Measurements from ENCODE around the gene WFS1. TPM values are rescaled to one million over a fixed set of nuclear protein-coding genes. Genes with fewer than 3 reads are reported as not detected.

The WFS1 gene
- total and polyA plus RNA-seq, 2 of the 13 experiments (the other 11 are each of a cell fraction or from before 2014, with no cell fraction given) = 39.1 to 42.2 TPM

GRCh38 chr4:6308899-6309643, 39.4 kb downstream of the WFS1 start (continued):
- TF ChIP-seq HMGXB3 (CRISPR knock-in tag; IDR thresholded peaks at IDR 0.05; ENCODE audit: borderline replicate concordance) = 0 out of 2 replicates have a peak, but pooled peaks have one; percentile 8
- peak; percentile 35; the same call in 1 of the 2 replicates for TF ChIP-seq ARID5B (CRISPR knock-in tag; IDR thresholded peaks at IDR 0.05)
- TF ChIP-seq ATF2 (CRISPR knock-in tag; IDR thresholded peaks at IDR 0.05) = 0 out of 2 replicates have a peak, but pooled peaks have one; percentile 24
- 0 out of 2 replicates have a peak, but pooled peaks have one; percentile 12 for TF ChIP-seq CREB3 (CRISPR knock-in tag; IDR thresholded peaks at IDR 0.05)
- TF ChIP-seq MXD4 (CRISPR knock-in tag; IDR thresholded peaks at IDR 0.05) = peak; percentile 58; the same call in 1 of the 2 replicates
- 0 out of 2 replicates have a peak, but pooled peaks have one; percentile 32 for TF ChIP-seq ZFP90 (CRISPR knock-in tag; IDR thresholded peaks at IDR 0.05; ENCODE audit: borderline replicate concordance)
- peak; percentile 71 for TF ChIP-seq MAX (IDR thresholded peaks at IDR 0.05)
- TF ChIP-seq ZMYM4 (CRISPR knock-in tag; IDR thresholded peaks at IDR 0.05) = peak; percentile 91
- TF ChIP-seq ZIK1 (CRISPR knock-in tag; IDR thresholded peaks at IDR 0.05; ENCODE audit: borderline replicate concordance, low read depth) = 0 out of 2 replicates have a peak, but pooled peaks have one; percentile 41
- TF ChIP-seq TBX2 (CRISPR knock-in tag; IDR thresholded peaks at IDR 0.05; ENCODE audit: borderline replicate concordance) = peak; percentile 35; the same call in 1 of the 2 replicates
- TF ChIP-seq ZSCAN12 (CRISPR knock-in tag; IDR thresholded peaks at IDR 0.05) = 0 out of 2 replicates have a peak, but pooled peaks have one; percentile 11
- TF ChIP-seq ZNF788 (CRISPR knock-in tag; IDR thresholded peaks at IDR 0.05; ENCODE audit: borderline replicate concordance) = peak; percentile 59; the same call in 1 of the 2 replicates
- 0 out of 2 replicates have a peak, but pooled peaks have one; percentile 55 for TF ChIP-seq ZNF136 (CRISPR knock-in tag; IDR thresholded peaks at IDR 0.05; ENCODE audit: low read depth)
- 0 out of 2 replicates have a peak, but pooled peaks have one; percentile 18 for TF ChIP-seq ZSCAN9 (CRISPR knock-in tag; IDR thresholded peaks at IDR 0.05; ENCODE audit: borderline replicate concordance)
- peak; percentile 47 for TF ChIP-seq CBX1 (IDR thresholded peaks at IDR 0.05; ENCODE audit: low read depth)
- TF ChIP-seq ZSCAN20 (CRISPR knock-in tag; IDR thresholded peaks at IDR 0.05; ENCODE audit: borderline replicate concordance) = peak; percentile 59; the same call in 1 of the 2 replicates
- TF ChIP-seq RBFOX2 (IDR thresholded peaks at IDR 0.05; ENCODE audit: low read depth, low read length) = peak; percentile 77
